ENCODE data around the gene ZNF628. TPM values are rescaled to one million over a fixed set of nuclear protein-coding genes. Genes with fewer than 3 reads are reported as not detected.

ZNF628 gene
- total RNA-seq, 4 donors from 2014 or later, result 1.7 to 6.4 (median 2.6) TPM

- DNase-seq (ENCODE audit: low spot score) (no peak), ATAC-seq (ENCODE audit: low FRiP score) (no peak)
- no peak for TF ChIP-seq CTCF (IDR thresholded peaks at IDR 0.05)
Measured at GRCh38 chr19:55449469-55449868, 26.9 kb upstream of the ZNF628 start.

- DNase-seq (ENCODE audit: low spot score), result no peak
- ATAC-seq (ENCODE audit: low FRiP score), result no peak
- TF ChIP-seq CTCF (IDR thresholded peaks at IDR 0.05), result no peak
Measured at GRCh38 chr19:55451163-55451964, 25.1 kb upstream of the ZNF628 start.

GRCh38 chr19:55451965-55452748 is 24.3 kb upstream of the ZNF628 start:
- no peak for TF ChIP-seq CTCF (IDR thresholded peaks at IDR 0.05)
- ATAC-seq (ENCODE audit: low FRiP score) (no peak), DNase-seq (ENCODE audit: low spot score) (no peak)

GRCh38 chr19:55452749-55453346 is 23.6 kb upstream of the ZNF628 start:
- DNase-seq (ENCODE audit: low spot score) (no peak), ATAC-seq (ENCODE audit: low FRiP score) (peak; percentile 64)
- TF ChIP-seq CTCF (IDR thresholded peaks at IDR 0.05), result no peak

- no peak for ATAC-seq (ENCODE audit: low FRiP score)
- no peak for TF ChIP-seq CTCF (IDR thresholded peaks at IDR 0.05)
- DNase-seq (ENCODE audit: low spot score), result no peak
Measured at GRCh38 chr19:55453511-55454260, 22.7 kb upstream of the ZNF628 start.

GRCh38 chr19:55454787-55455243 is 21.6 kb upstream of the ZNF628 start:
- DNase-seq (ENCODE audit: low spot score), result no peak
- no peak for TF ChIP-seq CTCF (IDR thresholded peaks at IDR 0.05)
- no peak for ATAC-seq (ENCODE audit: low FRiP score)
